DND-41 (cell line): ENCODE data around the gene VWA5B1.

ENCODE experiments used
- ATAC-seq: fragments of 200-7000 bp; cut with Tn5 transposase; 3 replicates; pipeline ENCODE4 v1.9.1; 2021; ENCODE audit warnings: low read depth; ENCODE audit not compliant: insufficient read depth
- DNase-seq: peaks from one replicate; pipeline ENCODE4 v3.0.0-alpha.2; 2020
- H2AFZ ChIP-seq: 2 replicates; pipeline ENCODE4 v1.6.0; 2012; ENCODE audit warnings: low read depth, low read length
- H3K27ac ChIP-seq: 2 replicates; pipeline ENCODE4 v1.5.1; 2012; ENCODE audit warnings: low read length, inconsistent platforms
- H3K27me3 ChIP-seq: fragments of 200-600 bp; sonication (generic); 2 replicates; pipeline ENCODE4 v1.6.0; 2012; ENCODE audit warnings: low read length, mild to moderate bottlenecking, inconsistent platforms; ENCODE audit not compliant: insufficient read depth, poor library complexity
- H3K36me3 ChIP-seq: 2 replicates; pipeline ENCODE4 v1.5.1; 2012; ENCODE audit warnings: low read length, inconsistent platforms; ENCODE audit not compliant: insufficient read depth
- H3K4me1 ChIP-seq: 2 replicates; pipeline ENCODE4 v1.5.1; 2012; ENCODE audit warnings: mild to moderate bottlenecking, low read length; ENCODE audit not compliant: insufficient read depth
- H3K4me2 ChIP-seq: 2 replicates; pipeline ENCODE4 v1.6.0; 2012; ENCODE audit warnings: mild to moderate bottlenecking, moderate library complexity, low read length, inconsistent platforms; ENCODE audit not compliant: insufficient read depth
- H3K4me3 ChIP-seq, 2 experiments: fragments of 200-600 bp in 1 of 2; shearing (Covaris generic) in 1 of 2; 2 replicates each; pipeline ENCODE4 v1.5.1; 2012 to 2016; ENCODE audit warnings: inconsistent platforms in 2 of 2, low read length in 2 of 2, mild to moderate bottlenecking in 2 of 2, low read depth in 1 of 2, moderate library complexity in 1 of 2
- H3K79me2 ChIP-seq: 2 replicates; pipeline ENCODE4 v1.6.0; 2012; ENCODE audit warnings: low read length, inconsistent platforms; ENCODE audit not compliant: insufficient read depth
- H3K9ac ChIP-seq: 2 replicates; pipeline ENCODE4 v1.6.0; 2012; ENCODE audit warnings: low read depth, mild to moderate bottlenecking, inconsistent platforms, low read length, moderate library complexity
- H3K9me3 ChIP-seq: 2 replicates; pipeline ENCODE4 v1.5.1; 2012; ENCODE audit warnings: low read length, moderate library complexity, mild to moderate bottlenecking, inconsistent platforms; ENCODE audit not compliant: insufficient read depth, severe bottlenecking
- H4K20me1 ChIP-seq: 2 replicates; pipeline ENCODE4 v1.6.0; 2012; ENCODE audit warnings: low read length; ENCODE audit not compliant: insufficient read depth
- EZH2 ChIP-seq: IDR thresholded peaks from 3 replicates; pipeline ENCODE4 v1.6.1; 2012; ENCODE audit warnings: borderline replicate concordance, low read depth, mild to moderate bottlenecking, moderate library complexity, low read length, inconsistent platforms; ENCODE audit not compliant: severe bottlenecking
- TF ChIP-seq, protein P1 (sequence below): IDR thresholded peaks from 2 replicates; pipeline ENCODE4 v1.5.1; 2012; ENCODE audit warnings: borderline replicate concordance, low read length, moderate library complexity, mild to moderate bottlenecking; ENCODE audit not compliant: poor library complexity, severe bottlenecking; ENCODE audit errors: extremely low read depth

Gene VWA5B1

DNA sequence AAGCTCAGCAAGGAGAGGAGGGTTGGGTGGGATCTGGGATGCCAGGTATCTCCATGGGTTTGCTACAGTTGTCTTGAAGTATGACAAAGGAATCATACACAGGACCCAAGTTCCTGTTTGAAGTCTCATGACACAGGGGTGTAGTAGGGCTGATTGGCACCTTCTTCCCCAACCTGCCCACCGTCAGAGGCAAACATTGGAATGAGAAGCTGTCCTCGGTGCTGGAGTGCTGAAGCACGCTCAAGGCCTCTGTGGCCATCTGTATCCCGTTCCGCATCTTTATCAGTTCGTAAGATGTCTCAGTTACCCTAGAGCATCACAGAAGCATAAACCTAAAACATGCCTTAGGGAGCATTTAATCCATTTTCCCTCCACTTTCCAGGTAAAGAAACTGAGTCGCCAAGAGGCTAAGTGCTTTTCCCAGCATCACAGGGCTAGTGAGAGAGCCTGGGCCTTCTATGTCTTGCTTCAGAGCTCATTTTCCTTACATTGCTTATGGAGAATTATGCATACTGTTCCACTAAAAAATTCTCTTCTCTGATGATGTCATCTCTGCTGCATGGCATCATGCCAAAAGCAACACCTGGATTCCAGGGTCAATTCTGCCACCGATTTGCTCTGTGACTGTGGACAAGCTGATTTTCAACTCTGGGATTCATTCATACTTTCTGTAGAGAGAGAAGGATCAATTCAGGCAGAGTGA lies 34.2 kb downstream of the VWA5B1 start:
- DNase-seq, result no peak

DNA sequence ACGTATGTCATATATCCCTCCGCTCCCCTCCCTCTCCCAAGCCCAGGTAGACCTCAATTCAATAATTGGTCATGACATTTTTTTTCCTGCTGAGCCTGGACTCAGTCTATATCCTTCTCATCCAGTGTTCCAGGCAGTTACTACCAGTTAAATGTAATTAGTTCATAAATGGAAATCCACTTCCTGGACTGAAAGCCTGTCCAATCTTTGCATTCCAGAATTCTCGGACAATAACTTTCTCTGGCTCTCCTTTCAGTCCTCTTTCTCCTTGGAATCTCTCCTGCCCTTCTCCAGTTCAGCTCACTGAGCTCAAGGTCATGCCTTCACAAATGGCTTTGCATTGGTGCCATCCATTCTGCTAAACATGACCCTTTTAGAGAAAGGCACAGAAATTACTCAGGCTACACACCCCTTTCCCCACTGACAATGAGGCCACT lies 34.8 kb downstream of the VWA5B1 start:
- H2AFZ ChIP-seq, result no peak overlapping the region
- no peak for ATAC-seq
- H3K4me1 ChIP-seq, result peaks cover 5% of the 10 kb centered on the region; the same call in 1 of the 2 replicates
- H3K27ac ChIP-seq, result no peak overlapping the region
- no peak overlapping the region for H3K4me3 ChIP-seq
- 0 out of 2 replicates have a peak, but pooled peaks cover 2% of the 10 kb centered on the region for H4K20me1 ChIP-seq
- H3K9ac ChIP-seq, result no peak overlapping the region
- no peak for DNase-seq
- peaks cover 27% of the 10 kb centered on the region for H3K27me3 ChIP-seq
- TF ChIP-seq EZH2, result no peak
- TF ChIP-seq, protein P1, sequence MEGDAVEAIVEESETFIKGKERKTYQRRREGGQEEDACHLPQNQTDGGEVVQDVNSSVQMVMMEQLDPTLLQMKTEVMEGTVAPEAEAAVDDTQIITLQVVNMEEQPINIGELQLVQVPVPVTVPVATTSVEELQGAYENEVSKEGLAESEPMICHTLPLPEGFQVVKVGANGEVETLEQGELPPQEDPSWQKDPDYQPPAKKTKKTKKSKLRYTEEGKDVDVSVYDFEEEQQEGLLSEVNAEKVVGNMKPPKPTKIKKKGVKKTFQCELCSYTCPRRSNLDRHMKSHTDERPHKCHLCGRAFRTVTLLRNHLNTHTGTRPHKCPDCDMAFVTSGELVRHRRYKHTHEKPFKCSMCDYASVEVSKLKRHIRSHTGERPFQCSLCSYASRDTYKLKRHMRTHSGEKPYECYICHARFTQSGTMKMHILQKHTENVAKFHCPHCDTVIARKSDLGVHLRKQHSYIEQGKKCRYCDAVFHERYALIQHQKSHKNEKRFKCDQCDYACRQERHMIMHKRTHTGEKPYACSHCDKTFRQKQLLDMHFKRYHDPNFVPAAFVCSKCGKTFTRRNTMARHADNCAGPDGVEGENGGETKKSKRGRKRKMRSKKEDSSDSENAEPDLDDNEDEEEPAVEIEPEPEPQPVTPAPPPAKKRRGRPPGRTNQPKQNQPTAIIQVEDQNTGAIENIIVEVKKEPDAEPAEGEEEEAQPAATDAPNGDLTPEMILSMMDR, result no peak
- H3K79me2 ChIP-seq, result no peaks in the 10 kb centered on the region
- H3K9me3 ChIP-seq, result no peaks in the 10 kb centered on the region
- no peak overlapping the region for H3K4me2 ChIP-seq
- H3K36me3 ChIP-seq, result no peaks in the 10 kb centered on the region

More for the DNA sequence above, 34.2 kb downstream of the VWA5B1 start:
- ATAC-seq, result no peak
- no peak overlapping the region for H3K27ac ChIP-seq
- H2AFZ ChIP-seq, result no peak overlapping the region
- H3K27me3 ChIP-seq, result peaks cover 27% of the 10 kb centered on the region
- no peak overlapping the region for H3K4me2 ChIP-seq
- H3K79me2 ChIP-seq, result no peaks in the 10 kb centered on the region
- H3K4me3 ChIP-seq, result no peak overlapping the region
- no peak overlapping the region for H3K9ac ChIP-seq
- no peaks in the 10 kb centered on the region for H3K9me3 ChIP-seq
- no peaks in the 10 kb centered on the region for H3K36me3 ChIP-seq
- no peak for TF ChIP-seq EZH2
- TF ChIP-seq, protein P1, result no peak
- H3K4me1 ChIP-seq, result peaks cover 5% of the 10 kb centered on the region; the same call in 1 of the 2 replicates
- 0 out of 2 replicates have a peak, but pooled peaks cover 2% of the 10 kb centered on the region for H4K20me1 ChIP-seq

DNA sequence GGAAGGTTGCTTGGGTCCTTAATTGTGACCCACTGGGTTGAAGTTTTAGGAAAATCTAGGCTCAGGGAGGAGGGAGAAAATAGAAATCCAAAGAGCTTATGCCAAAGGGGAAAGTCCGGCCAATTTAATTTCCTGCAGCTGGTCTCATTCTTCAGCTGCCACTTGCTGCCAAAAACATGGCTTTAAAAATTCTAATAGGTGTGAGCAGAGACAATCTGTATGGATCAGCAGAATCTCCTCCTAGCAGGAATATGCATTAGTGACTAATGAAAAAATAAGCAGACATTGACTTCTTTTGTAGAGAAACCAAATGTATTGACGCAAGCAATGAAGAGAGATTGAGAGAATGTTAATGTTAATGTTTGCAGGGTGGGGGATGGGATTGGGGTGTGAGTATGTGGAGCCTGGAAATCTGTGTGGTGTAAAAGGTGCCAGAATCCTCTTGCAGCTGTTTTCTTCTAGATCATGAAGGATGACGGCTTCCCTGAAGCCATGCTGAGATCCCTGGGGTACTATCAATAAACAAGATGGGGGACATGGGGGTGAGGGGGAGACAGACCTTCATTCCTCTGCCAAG lies 35.3 kb downstream of the VWA5B1 start:
- H2AFZ ChIP-seq, result no peak overlapping the region
- 0 out of 2 replicates have a peak, but pooled peaks cover 2% of the 10 kb centered on the region for H4K20me1 ChIP-seq
- H3K9me3 ChIP-seq, result no peaks in the 10 kb centered on the region
- TF ChIP-seq, protein P1, result no peak
- no peak for TF ChIP-seq EZH2
- H3K9ac ChIP-seq, result no peak overlapping the region
- H3K4me3 ChIP-seq, result no peak overlapping the region
- H3K4me2 ChIP-seq, result no peak overlapping the region
- peaks cover 5% of the 10 kb centered on the region; the same call in 1 of the 2 replicates for H3K4me1 ChIP-seq
- no peaks in the 10 kb centered on the region for H3K36me3 ChIP-seq
- H3K27me3 ChIP-seq, result peaks cover 27% of the 10 kb centered on the region
- DNase-seq (no peak), ATAC-seq (no peak)
- no peak overlapping the region for H3K27ac ChIP-seq
- H3K79me2 ChIP-seq, result no peaks in the 10 kb centered on the region
